ENCODE results near the gene SP110. TPM values are rescaled to one million over a fixed set of nuclear protein-coding genes. Genes with fewer than 3 reads are reported as not detected.

The SP110 gene
- total RNA-seq, 4 donors from 2014 or later, result 13.7 to 181 (median 24.4) TPM

DNA sequence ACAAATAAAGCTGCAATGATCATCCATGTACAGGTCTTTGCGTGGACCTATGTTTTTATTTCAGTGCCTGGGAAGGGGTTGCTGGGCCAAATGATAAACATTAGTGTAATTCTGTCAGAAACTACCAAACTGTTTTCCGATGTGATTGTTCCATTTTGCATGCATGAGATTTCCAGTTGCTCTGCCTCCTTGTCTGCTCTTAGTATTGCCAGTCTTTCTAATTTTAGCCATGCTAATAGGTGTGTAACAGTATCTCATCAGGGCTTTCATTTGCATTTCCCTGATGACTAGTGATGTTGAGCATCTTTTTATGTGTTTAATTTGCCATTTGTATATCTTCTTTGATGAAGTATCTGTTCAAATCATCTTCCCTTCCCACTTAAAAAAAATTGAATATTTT, 67.5 kb downstream of the SP110 start:
- no peak overlapping the region for H3K27ac ChIP-seq
- no peaks in the 10 kb centered on the region for H3K9me3 ChIP-seq
- H3K27me3 ChIP-seq, result no peaks in the 10 kb centered on the region
- no peak for TF ChIP-seq POLR2A (IDR thresholded peaks at IDR 0.05)
- TF ChIP-seq, protein P1, sequence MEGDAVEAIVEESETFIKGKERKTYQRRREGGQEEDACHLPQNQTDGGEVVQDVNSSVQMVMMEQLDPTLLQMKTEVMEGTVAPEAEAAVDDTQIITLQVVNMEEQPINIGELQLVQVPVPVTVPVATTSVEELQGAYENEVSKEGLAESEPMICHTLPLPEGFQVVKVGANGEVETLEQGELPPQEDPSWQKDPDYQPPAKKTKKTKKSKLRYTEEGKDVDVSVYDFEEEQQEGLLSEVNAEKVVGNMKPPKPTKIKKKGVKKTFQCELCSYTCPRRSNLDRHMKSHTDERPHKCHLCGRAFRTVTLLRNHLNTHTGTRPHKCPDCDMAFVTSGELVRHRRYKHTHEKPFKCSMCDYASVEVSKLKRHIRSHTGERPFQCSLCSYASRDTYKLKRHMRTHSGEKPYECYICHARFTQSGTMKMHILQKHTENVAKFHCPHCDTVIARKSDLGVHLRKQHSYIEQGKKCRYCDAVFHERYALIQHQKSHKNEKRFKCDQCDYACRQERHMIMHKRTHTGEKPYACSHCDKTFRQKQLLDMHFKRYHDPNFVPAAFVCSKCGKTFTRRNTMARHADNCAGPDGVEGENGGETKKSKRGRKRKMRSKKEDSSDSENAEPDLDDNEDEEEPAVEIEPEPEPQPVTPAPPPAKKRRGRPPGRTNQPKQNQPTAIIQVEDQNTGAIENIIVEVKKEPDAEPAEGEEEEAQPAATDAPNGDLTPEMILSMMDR (IDR thresholded peaks at IDR 0.05), result no peak
- H3K4me3 ChIP-seq, result no peak overlapping the region
- no peaks in the 10 kb centered on the region for H3K36me3 ChIP-seq
- no peak for DNase-seq
- no peaks in the 10 kb centered on the region for H3K4me1 ChIP-seq

DNA sequence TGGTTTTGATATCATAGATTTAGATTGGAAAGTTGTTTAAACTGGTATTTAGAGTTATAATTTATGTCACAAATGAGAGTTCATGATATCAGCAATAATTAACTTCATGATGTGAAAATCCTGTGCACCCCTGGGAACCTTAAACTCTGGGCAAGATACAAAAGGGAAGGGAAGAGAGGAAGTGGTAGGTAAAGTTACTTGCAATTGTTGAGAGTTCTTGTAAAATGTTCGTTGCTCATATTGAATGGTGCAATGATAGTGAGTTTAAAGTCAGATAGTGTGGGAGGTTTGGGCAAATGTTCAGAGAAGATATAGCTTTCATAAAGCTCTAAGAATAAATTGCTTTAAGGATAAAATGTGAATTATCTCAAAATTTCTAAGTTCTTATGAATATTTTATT, 75.4 kb downstream of the SP110 start:
- H3K4me3 ChIP-seq, result no peak overlapping the region
- peaks cover 0 to 6% (median 0%) of the 10 kb centered on the region in 4 donors for H3K9me3 ChIP-seq
- no peaks in the 10 kb centered on the region for H3K27me3 ChIP-seq
- H3K4me1 ChIP-seq, result no peaks in the 10 kb centered on the region
- no peak for DNase-seq
- TF ChIP-seq POLR2A (IDR thresholded peaks at IDR 0.05), result no peak
- TF ChIP-seq, protein P1 (IDR thresholded peaks at IDR 0.05), result no peak
- H3K27ac ChIP-seq, result no peak overlapping the region
- no peaks in the 10 kb centered on the region for H3K36me3 ChIP-seq

DNA sequence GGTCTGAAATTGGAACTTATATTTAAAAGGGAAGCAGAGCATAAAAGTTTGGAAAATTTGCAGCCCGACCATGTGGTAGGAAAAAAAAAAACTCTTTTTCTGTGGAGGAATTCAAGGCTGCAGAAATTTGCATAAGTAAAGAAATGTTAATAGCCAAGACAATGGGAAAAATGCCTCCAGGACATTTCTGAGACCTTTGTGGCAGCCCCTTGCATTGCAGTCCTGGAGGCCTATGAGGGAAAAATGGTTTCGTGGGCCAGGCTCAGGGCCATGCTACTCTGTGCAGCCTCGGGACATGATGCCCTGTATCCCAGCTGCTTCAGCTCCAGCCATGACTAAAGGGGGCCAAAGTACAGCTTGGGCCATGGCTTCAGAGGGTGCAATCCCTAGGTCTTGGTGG, 79.1 kb downstream of the SP110 start:
- Histone ChIP-seq H3K27me3 (no peaks in the 10 kb centered on the region), H3K4me1 (no peaks in the 10 kb centered on the region), H3K4me3 (no peak overlapping the region), H3K27ac (no peak overlapping the region), H3K9me3 (peaks cover 0 to 6% (median 0%) of the 10 kb centered on the region in 4 donors), H3K36me3 (no peaks in the 10 kb centered on the region)
- no peak for DNase-seq
- TF ChIP-seq, protein P1 (IDR thresholded peaks at IDR 0.05), result no peak
- TF ChIP-seq POLR2A (IDR thresholded peaks at IDR 0.05), result no peak

DNA sequence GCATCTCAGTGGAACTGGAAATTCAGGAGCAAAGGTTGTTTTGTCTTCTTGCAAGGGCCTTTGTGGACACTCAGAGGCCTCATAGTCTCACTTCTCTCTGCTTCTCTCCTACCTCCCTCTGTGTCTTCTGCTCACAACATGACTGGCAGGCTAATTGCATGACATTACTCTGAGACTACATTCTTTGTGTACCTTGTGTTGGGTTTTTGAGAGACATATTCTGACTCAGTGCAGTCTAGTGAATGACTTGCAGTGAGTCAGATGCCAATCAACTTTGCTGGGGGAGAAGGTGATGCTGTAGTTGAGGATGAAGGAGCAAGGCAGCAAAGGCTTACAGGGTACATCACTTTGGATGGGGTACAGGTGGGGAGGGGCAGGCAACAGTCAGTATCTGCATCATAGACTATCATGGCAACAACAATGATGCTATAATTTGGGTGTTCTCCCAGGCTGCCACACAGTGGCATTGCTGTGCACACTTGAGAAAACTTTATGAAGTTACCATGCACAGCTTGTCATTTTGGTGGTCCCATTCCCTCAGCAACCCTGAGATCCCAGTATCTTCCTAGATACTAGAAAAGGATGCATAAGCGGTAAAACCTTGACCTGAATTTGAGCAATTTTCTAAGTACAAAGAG, 81.8 kb downstream of the SP110 start:
- DNase-seq, result no peak

DNA sequence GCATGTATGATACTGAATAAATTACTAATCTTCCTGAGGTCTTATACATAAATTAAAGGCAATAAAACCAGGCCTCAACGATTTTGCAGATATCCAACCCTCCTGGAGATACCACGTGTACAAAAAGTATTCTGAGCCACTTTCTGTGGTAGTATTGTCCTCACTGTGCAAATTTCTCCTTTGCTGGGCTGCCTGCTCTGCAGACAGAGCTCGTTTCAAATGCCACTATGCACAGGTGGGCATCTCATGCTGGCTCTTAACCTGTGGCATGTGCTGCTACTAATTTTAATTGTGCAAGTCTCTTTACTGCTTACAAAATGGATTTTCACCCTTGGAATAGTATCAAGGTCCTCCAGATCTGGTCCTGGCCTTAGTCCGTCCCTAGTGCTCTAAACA, 84.7 kb downstream of the SP110 start:
- Histone ChIP-seq H3K27me3 (no peaks in the 10 kb centered on the region), H3K9me3 (no peaks in the 10 kb centered on the region)
- TF ChIP-seq POLR2A (IDR thresholded peaks at IDR 0.05), result no peak
- TF ChIP-seq, protein P1 (IDR thresholded peaks at IDR 0.05), result no peak

More for the DNA sequence above, 81.8 kb downstream of the SP110 start:
- Histone ChIP-seq H3K4me1 (no peaks in the 10 kb centered on the region), H3K36me3 (no peaks in the 10 kb centered on the region), H3K9me3 (peaks cover 0 to 6% (median 0%) of the 10 kb centered on the region in 4 donors), H3K27ac (no peak overlapping the region), H3K27me3 (no peaks in the 10 kb centered on the region), H3K4me3 (no peak overlapping the region)
- no peak for TF ChIP-seq POLR2A (IDR thresholded peaks at IDR 0.05)
- TF ChIP-seq, protein P1 (IDR thresholded peaks at IDR 0.05), result no peak

More for the DNA sequence above, 84.7 kb downstream of the SP110 start:
- Histone ChIP-seq H3K4me1 (no peaks in the 10 kb centered on the region), H3K36me3 (no peaks in the 10 kb centered on the region), H3K4me3 (no peak overlapping the region), H3K27ac (no peak overlapping the region)
- no peak for DNase-seq

All from Peyer's patch (tissue), 4 donors.